Mesenchymal stem cell (in vitro differentiated cells and primary cell): Measurements from ENCODE around the gene PCDHB13.
"Not testable (repeated sequence)": the region's sequence is repeated elsewhere in the genome, so short reads cannot be mapped to it uniquely, and the experiment has no call there.

ENCODE experiments used
- DNase-seq: peaks from one replicate; pipeline ENCODE4 v3.0.0-alpha.2; 2013
- H2AFZ ChIP-seq: one replicate; pipeline ENCODE4 v1.6.1; 2013; ENCODE audit warnings: low read depth, mild to moderate bottlenecking, control low read depth, inconsistent platforms, low read length, moderate library complexity
- H2AK5ac ChIP-seq: 2 replicates; pipeline ENCODE4 v1.6.1; 2013; ENCODE audit warnings: low read length, moderate library complexity, mild to moderate bottlenecking, inconsistent platforms; ENCODE audit not compliant: severe bottlenecking
- H2BK120ac ChIP-seq: one replicate; pipeline ENCODE4 v1.6.1; 2013; ENCODE audit warnings: low read depth, mild to moderate bottlenecking, inconsistent platforms, low read length, moderate library complexity
- H2BK12ac ChIP-seq, 2 experiments: one replicate each; pipeline ENCODE4 v1.6.1; 2013; ENCODE audit warnings: inconsistent platforms in 2 of 2, low read length in 2 of 2, mild to moderate bottlenecking in 2 of 2, moderate library complexity in 2 of 2, control low read depth in 1 of 2
- H2BK15ac ChIP-seq: one replicate; pipeline ENCODE4 v1.6.1; 2013; ENCODE audit warnings: mild to moderate bottlenecking, low read depth, inconsistent platforms; ENCODE audit not compliant: poor library complexity, severe bottlenecking
- H2BK5ac ChIP-seq: 2 replicates; pipeline ENCODE4 v1.6.1; 2013; ENCODE audit warnings: low read depth, mild to moderate bottlenecking, low read length, control low read depth, inconsistent platforms; ENCODE audit not compliant: poor library complexity, severe bottlenecking
- H3K14ac ChIP-seq, 2 experiments: one replicate each; pipeline ENCODE4 v1.6.1; 2013; ENCODE audit warnings: inconsistent platforms in 2 of 2, low read length in 2 of 2, control low read depth in 1 of 2, mild to moderate bottlenecking in 1 of 2, moderate library complexity in 1 of 2
- H3K18ac ChIP-seq, 2 experiments: one replicate each; pipeline ENCODE4 v1.6.1; 2013; ENCODE audit warnings: inconsistent platforms in 2 of 2, low read length in 2 of 2, control low read depth in 1 of 2, low read depth in 1 of 2, mild to moderate bottlenecking in 1 of 2
- H3K23ac ChIP-seq, 2 experiments: one replicate each; pipeline ENCODE4 v1.6.1; 2013; ENCODE audit warnings: inconsistent platforms in 2 of 2, low read length in 2 of 2, mild to moderate bottlenecking in 2 of 2, moderate library complexity in 2 of 2, control low read depth in 1 of 2
- H3K27ac ChIP-seq: 2 replicates; pipeline ENCODE4 v1.5.1; 2013; ENCODE audit warnings: mild to moderate bottlenecking, moderate library complexity, low read length, control low read depth, inconsistent platforms; ENCODE audit not compliant: poor library complexity, severe bottlenecking
- H3K27me3 ChIP-seq, 2 experiments: 2 replicates each; pipeline versions ENCODE4 v1.6.1 to v1.7.0; 2013; ENCODE audit warnings: low read length in 2 of 2, mild to moderate bottlenecking in 2 of 2, moderate library complexity in 2 of 2, control low read depth in 1 of 2, inconsistent platforms in 1 of 2; ENCODE audit not compliant: control insufficient read depth in 1 of 2, insufficient read depth in 1 of 2
- H3K36me3 ChIP-seq, 2 experiments: 2 replicates each; pipeline versions ENCODE4 v1.6.1 to v1.7.0; 2013; ENCODE audit warnings: low read length in 2 of 2, control low read depth in 1 of 2, inconsistent platforms in 1 of 2, low read depth in 1 of 2, mild to moderate bottlenecking in 1 of 2; ENCODE audit not compliant: insufficient read depth in 2 of 2, control insufficient read depth in 1 of 2
- H3K4ac ChIP-seq, 2 experiments: one replicate each; pipeline ENCODE4 v1.6.1; 2013; ENCODE audit warnings: inconsistent platforms in 2 of 2, low read length in 2 of 2, mild to moderate bottlenecking in 2 of 2, moderate library complexity in 2 of 2, control low read depth in 1 of 2, low read depth in 1 of 2
- H3K4me1 ChIP-seq: 2 replicates; pipeline ENCODE4 v1.6.1; 2013; ENCODE audit warnings: low read depth, low read length, control low read depth; ENCODE audit not compliant: control insufficient read depth, insufficient read depth
- H3K4me2 ChIP-seq: 2 replicates; pipeline ENCODE4 v1.6.1; 2013; ENCODE audit warnings: low read length, mild to moderate bottlenecking, inconsistent platforms; ENCODE audit not compliant: poor library complexity, severe bottlenecking
- H3K4me3 ChIP-seq, 2 experiments: 2 replicates each; pipeline versions ENCODE4 v1.5.1 to v1.7.0; 2013; ENCODE audit warnings: low read length in 2 of 2, mild to moderate bottlenecking in 2 of 2, control low read depth in 1 of 2, low read depth in 1 of 2; ENCODE audit not compliant: insufficient read depth in 1 of 2
- H3K79me1 ChIP-seq: replicated peaks from 2 replicates; pipeline ENCODE4 v1.6.1; 2013; ENCODE audit warnings: mild to moderate bottlenecking, control low read depth, low read length, inconsistent platforms; ENCODE audit not compliant: poor library complexity, severe bottlenecking
- H3K9ac ChIP-seq: 2 replicates; pipeline ENCODE4 v1.7.0; 2013; ENCODE audit warnings: mild to moderate bottlenecking, low read length, moderate library complexity
- H3K9me3 ChIP-seq: 2 replicates; pipeline ENCODE4 v1.7.0; 2013; ENCODE audit warnings: mild to moderate bottlenecking, low read length; ENCODE audit not compliant: control insufficient read depth
- H4K8ac ChIP-seq: one replicate; pipeline ENCODE4 v1.6.1; 2013; ENCODE audit warnings: inconsistent platforms, mild to moderate bottlenecking, low read length, moderate library complexity
- H4K91ac ChIP-seq: one replicate; pipeline ENCODE4 v1.6.1; 2013; ENCODE audit warnings: mild to moderate bottlenecking, low read length, inconsistent platforms
- WGBS: methylation state at CpG from one replicate; pipeline ENCODE4 v1.1.7; 2013; ENCODE audit warnings: mixed read lengths; 5-methylcytosine and 5-hydroxymethylcytosine counted together

Gene PCDHB13

DNA sequence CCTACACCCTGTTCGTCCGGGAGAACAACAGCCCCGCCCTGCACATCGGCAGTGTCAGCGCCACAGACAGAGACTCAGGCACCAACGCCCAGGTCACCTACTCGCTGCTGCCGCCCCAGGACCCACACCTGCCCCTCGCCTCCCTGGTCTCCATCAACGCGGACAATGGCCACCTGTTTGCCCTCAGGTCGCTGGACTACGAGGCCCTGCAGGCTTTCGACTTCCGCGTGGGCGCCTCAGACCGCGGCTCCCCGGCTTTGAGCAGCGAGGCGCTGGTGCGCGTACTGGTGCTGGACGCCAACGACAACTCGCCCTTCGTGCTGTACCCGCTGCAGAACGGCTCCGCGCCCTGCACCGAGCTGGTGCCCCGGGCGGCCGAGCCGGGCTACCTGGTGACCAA, 25.0 kb upstream of the PCDHB13 start:
- not testable (repeated sequence) for H4K8ac ChIP-seq, H2BK15ac ChIP-seq, H3K27me3 ChIP-seq, DNase-seq, H3K4me3 ChIP-seq, H3K14ac ChIP-seq, H2BK5ac ChIP-seq, H3K4ac ChIP-seq, H2AK5ac ChIP-seq, H2BK120ac ChIP-seq, H3K36me3 ChIP-seq, H3K4me1 ChIP-seq, H2AFZ ChIP-seq, H2BK12ac ChIP-seq, H3K4me2 ChIP-seq, H3K23ac ChIP-seq, H3K27ac ChIP-seq, H3K9ac ChIP-seq, H3K18ac ChIP-seq, H3K79me1 ChIP-seq, H4K91ac ChIP-seq
- H3K9me3 ChIP-seq: peaks cover 43% of the 10 kb centered on the region
- WGBS: 91% methylated on average over 6 of the region's 37 CpGs

DNA sequence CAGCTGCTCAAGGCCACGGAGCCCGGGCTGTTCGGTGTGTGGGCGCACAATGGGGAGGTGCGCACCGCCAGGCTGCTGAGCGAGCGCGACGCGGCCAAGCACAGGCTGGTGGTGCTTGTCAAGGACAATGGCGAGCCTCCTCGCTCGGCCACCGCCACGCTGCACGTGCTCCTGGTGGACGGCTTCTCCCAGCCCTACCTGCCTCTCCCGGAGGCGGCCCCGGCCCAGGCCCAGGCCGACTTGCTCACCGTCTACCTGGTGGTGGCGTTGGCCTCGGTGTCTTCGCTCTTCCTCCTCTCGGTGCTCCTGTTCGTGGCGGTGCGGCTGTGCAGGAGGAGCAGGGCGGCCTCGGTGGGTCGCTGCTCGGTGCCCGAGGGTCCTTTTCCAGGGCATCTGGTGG, 24.6 kb upstream of the PCDHB13 start:
- H3K18ac ChIP-seq, H3K4me1 ChIP-seq, H2BK12ac ChIP-seq, H2BK5ac ChIP-seq, H3K4me3 ChIP-seq, H3K36me3 ChIP-seq, H2BK15ac ChIP-seq, H3K23ac ChIP-seq, H3K27me3 ChIP-seq, H3K4me2 ChIP-seq, H4K91ac ChIP-seq, H3K4ac ChIP-seq, H3K9ac ChIP-seq, H2AFZ ChIP-seq, H2AK5ac ChIP-seq, DNase-seq, H2BK120ac ChIP-seq, H3K79me1 ChIP-seq, H4K8ac ChIP-seq, H3K14ac ChIP-seq, H3K27ac ChIP-seq: not testable (repeated sequence)
- WGBS: 100% methylated on average over 5 of the region's 35 CpGs
- peaks cover 43% of the 10 kb centered on the region for H3K9me3 ChIP-seq

DNA sequence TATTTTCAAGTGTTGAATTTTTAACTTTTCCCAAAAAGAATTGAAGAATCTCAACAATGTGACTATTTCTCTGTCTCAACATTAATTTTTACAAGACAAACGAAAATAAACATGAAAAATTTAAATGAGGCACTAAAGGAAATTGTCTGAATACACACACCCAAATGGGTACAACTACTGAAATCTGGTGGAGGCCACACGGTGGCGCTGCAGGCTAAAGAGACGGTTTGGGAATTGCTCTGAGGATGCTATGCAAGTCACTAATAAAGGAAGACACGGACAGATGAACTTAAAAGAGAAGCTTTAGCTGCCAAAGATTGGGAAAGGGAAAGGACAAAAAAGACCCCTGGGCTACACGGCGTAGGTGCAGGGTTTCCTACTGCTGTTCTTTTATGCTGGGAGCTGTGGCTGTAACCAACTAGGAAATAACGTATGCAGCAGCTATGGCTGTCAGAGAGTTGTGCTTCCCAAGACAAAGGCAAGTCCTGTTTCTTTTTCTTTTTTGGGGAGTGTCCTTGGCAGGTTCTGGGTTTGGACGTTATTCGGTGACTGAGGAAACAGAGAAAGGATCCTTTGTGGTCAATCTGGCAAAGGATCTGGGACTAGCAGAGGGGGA, 21.5 kb upstream of the PCDHB13 start, which contains the start of gene PCDHB10:
Gene PCDHB10 (plus strand): TSS at position 244 of the 616 bp plus-strand sequence. CDS start 200 bp downstream, at position 444.
- H3K9me3 ChIP-seq: peaks cover 56% of the 10 kb centered on the region
- no peak within 1 kb of the TSS for H2BK120ac ChIP-seq
- no peaks in the 10 kb centered on the region for H3K36me3 ChIP-seq
- H2BK5ac ChIP-seq: no peak within 1 kb of the TSS
- no peak within 1 kb of the TSS for H2AK5ac ChIP-seq
- H3K79me1 ChIP-seq: no peaks in the 10 kb centered on the region
- H3K27ac ChIP-seq: no peak within 1 kb of the TSS
- no peak within 1 kb of the TSS for H4K91ac ChIP-seq
- H2BK12ac ChIP-seq: no peak within 1 kb of the TSS
- no peak within 1 kb of the TSS for H3K9ac ChIP-seq
- no peak within 1 kb of the TSS for H4K8ac ChIP-seq
- H3K4me2 ChIP-seq: no peak within 1 kb of the TSS
- no peak within 1 kb of the TSS for H2BK15ac ChIP-seq
- no peak within 1 kb of the TSS for H3K23ac ChIP-seq
- H3K14ac ChIP-seq: no peak within 1 kb of the TSS
- DNase-seq: peak; percentile 44
- H3K27me3 ChIP-seq: no peaks in the 10 kb centered on the region
- no peak within 1 kb of the TSS for H3K4ac ChIP-seq
- H3K4me3 ChIP-seq: no peak within 1 kb of the TSS
- 23% methylated on average over 7 of the region's 10 CpGs for WGBS
- H2AFZ ChIP-seq: peak within 1 kb of the TSS; percentile 11
- H3K4me1 ChIP-seq: no peaks in the 10 kb centered on the region
- no peak within 1 kb of the TSS for H3K18ac ChIP-seq

DNA sequence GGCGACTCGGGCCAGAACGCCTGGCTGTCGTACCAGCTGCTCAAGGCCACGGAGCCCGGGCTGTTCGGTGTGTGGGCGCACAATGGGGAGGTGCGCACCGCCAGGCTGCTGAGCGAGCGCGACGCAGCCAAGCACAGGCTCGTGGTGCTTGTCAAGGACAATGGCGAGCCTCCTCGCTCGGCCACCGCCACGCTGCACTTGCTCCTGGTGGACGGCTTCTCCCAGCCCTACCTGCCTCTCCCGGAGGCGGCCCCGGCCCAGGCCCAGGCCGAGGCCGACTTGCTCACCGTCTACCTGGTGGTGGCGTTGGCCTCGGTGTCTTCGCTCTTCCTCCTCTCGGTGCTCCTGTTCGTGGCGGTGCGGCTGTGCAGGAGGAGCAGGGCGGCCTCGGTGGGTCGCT, 19.4 kb upstream of the PCDHB13 start:
- not testable (repeated sequence) for H3K23ac ChIP-seq, H2BK15ac ChIP-seq, H3K4ac ChIP-seq, H3K4me3 ChIP-seq, H3K79me1 ChIP-seq, H3K27ac ChIP-seq, H4K8ac ChIP-seq, H4K91ac ChIP-seq, H2BK12ac ChIP-seq, H2BK120ac ChIP-seq, H2BK5ac ChIP-seq, H3K36me3 ChIP-seq, H2AFZ ChIP-seq, H3K27me3 ChIP-seq, H3K4me1 ChIP-seq, H3K4me2 ChIP-seq, H3K9ac ChIP-seq, DNase-seq, H3K14ac ChIP-seq, H3K18ac ChIP-seq, H2AK5ac ChIP-seq
- peaks cover 74% of the 10 kb centered on the region for H3K9me3 ChIP-seq
- whole genome bisulfite sequencing: 98% methylated on average over 13 of the region's 37 CpGs
